Kidney glomerular epithelial cell (primary cell): ENCODE data around the gene AMZ1.
A peak's percentile ranks its signal among the peaks of the same experiment; 100 is the strongest.
"Not testable (repeated sequence)": the region's sequence is repeated elsewhere in the genome, so short reads cannot be mapped to it uniquely, and the experiment has no call there.

Source experiments
- DNase-seq: peaks from one replicate; lab custom pipeline; 2025; lab: John Stamatoyannopoulos, UW

The AMZ1 gene

DNA sequence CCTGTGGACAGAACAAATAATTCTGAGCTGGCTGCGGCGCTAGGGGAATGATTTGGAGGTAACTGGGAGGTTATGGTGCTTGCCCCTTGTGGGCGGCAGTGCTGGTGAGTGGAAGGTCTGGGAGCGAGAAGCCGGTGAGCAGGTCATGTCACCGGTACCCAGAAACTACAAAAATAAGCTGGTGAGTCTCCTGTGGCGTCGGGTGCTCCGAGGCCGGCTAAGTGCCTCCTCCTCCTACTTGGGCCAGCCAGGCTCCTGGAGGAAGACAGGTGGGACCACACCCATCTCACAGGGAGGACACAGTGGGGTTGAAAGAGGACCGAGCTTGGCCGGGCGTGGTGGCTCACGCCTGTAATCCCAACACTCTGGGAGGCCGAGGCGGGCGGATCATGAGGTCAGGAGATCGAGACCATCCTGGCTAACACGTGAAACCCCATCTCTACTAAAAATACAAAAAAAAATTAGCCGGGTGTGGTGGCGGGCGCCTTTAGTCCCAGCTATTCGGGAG lies 4.0 kb downstream of the AMZ1 start:
- not testable (repeated sequence) for DNase-seq

- no peak for DNase-seq
Observed at GRCh38 chr7:2692543-2692942, 4.5 kb downstream of the AMZ1 start.

DNA sequence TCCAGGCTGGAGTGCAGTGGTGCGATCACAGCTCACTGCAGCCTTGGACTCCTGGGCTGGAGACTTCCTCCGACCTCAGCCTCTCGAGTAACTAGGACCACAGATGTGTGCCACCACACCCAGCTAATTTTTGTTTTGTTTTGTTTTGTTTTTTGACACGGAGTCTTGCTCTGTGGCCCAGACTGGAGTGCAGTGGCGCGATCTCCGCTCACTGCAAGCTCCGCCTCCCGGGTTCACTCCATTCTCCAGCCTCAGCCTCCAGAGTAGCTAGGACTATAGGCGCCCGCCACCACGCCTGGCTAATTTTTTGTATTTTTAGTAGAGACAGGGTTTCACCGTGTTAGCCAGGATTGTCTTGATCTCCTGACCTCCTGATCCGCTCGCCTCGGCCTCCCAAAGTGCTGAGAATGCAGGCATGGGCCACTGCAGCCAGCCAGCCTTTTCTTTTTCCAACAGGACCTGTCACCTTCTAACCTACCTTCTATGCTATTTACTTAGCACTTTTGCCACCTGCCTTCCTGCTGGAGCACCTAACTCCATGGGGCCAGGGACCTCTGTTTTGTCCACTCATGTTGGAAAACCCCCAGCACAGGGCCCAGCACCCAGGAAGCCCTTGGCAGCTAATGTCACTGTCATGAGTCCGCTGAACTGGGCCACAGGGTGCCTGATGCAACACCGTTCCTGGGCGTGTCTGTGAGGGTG lies 5.6 kb downstream of the AMZ1 start:
- DNase-seq: not testable (repeated sequence)

DNA sequence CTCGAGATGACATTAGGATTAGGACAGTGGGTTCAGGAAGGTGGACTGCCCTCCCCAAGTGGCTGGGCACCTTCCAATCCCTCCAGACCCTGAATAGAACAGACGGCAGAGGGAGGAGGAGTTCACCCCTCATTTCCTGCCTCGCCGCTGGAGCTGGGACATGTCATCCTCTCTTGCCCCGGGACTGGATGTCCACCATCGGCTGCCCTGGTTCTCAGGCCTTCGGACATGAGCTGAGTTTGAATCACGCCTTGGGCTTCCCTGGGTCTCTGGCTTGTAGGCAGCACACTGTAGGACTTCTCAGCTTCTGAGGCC lies 6.1 kb downstream of the AMZ1 start:
- not testable (repeated sequence) for DNase-seq

DNA sequence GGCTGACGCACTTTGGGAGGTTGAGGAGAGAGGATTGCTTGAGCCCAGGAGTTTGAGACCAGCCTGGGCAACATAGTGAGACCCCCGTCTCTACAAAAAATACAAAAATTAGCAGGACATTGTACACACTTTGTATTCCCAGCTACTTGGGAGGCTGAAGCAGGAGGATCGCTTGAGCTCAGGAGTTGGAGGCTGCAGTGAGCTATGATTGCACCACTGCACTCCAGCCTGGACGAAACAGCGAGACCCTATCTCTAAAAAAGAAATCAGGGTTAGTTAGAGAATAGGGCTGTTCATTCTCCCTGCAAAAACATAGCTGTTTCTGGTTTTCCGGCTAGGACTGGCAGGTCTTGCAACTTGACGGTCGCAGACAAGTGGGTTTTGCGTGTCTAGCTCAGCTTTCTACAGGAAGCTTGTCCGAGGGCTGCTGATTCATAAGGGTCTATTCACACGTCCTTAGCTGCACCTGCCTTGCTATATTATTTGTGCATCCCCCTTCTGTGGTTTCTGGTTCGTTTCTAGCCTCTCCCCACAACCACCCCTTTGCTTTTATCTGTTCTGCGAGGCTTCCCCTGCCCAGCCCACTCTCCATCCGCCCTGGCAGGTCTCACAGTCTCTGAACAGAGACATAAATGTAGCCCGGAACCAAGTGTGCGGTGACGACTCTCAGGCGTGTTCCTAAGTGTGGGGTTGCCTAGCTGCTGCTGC lies 10.7 kb downstream of the AMZ1 start:
- DNase-seq: no peak

DNA sequence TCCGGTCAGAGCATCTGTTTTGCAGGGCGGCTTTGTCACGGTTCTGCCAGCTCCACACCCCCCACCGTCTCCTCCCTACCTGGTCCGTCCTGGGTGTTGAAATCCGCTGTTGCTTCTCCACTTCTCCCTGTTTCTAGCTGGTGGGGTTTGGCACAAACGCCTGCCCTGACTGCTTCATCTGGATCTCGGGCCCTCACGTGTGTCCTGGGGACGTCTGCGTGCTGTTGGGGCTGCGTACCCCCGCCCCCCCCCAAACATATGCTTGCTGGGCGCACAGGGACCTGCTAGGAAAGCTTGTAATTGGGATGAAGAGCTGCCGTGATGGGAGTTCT lies 11.3 kb downstream of the AMZ1 start:
- DNase-seq: no peak

DNA sequence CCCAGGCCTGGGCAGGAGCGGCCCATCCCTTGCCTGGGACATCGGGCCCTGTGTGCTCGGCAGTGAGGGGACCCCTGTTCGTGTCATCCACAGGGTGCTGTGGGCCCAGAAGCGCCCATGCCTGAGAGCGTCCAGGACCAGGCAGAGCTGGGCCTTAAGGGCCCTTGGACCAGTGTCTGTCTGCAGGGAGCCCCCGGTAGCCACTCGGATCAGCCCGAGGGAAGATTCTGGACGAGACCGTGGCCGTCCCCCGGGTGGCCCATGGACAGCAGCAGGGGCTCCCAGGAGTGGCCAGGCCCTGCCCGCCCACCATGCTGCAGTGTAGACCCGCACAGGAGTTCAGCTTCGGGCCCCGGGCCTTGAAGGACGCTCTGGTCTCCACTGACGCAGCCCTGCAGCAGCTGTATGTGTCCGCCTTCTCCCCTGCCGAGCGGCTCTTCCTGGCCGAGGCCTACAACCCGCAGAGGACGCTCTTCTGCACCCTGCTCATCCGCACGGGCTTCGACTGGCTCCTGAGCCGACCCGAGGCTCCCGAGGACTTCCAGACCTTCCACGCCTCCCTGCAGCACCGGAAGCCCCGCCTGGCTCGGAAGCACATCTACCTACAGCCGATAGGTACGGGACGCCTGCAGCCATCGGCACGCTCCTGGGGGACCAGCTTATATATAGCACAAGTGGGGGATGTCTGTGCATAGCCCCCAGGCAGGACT lies 12.3 kb downstream of the AMZ1 start:
- no peak for DNase-seq

GRCh38 chr7:2701424-2701823 lies 13.4 kb downstream of the AMZ1 start:
- DNase-seq: no peak

GRCh38 chr7:2701832-2702593 lies 14.0 kb downstream of the AMZ1 start:
- no peak for DNase-seq

DNA sequence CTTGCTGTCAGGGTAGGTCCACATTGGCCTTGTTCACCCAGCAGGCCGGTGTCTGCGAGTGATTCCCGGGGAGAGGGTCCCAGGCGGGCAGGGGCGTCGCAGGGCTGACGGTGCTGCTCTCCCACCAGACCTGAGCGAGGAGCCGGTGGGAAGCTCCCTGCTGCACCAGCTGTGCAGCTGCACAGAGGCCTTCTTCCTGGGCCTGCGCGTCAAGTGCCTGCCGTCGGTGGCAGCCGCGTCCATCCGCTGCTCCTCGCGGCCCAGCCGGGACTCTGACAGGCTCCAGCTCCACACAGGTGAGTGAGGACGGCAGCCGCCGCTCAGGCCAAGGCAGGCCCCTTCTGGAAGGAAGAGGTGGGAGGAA lies 14.6 kb downstream of the AMZ1 start:
- DNase-seq: no peak

- no peak for DNase-seq
Observed at GRCh38 chr7:2705371-2706096, 17.5 kb downstream of the AMZ1 start.

- no peak for DNase-seq
Observed at GRCh38 chr7:2706685-2707126, 18.7 kb downstream of the AMZ1 start.

DNA sequence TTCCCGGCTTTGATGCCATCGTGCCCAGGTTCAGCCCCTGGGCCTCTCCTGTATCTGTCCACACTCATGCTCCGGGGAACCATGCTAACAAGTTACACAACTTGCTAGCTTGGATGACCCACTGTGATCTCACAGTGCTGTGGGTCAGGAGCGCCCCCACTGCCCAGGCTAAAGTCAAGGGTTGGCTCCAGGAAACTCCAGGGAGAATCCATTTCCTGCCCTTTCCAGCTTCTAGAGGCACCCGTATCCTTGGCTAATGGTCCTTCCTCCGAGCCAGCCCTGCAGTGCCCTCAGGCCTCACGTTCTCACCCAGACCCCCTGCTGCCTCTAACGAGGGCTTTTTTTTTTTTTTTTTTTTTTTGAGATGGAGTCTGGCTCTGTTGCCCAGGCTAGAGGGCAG lies 19.5 kb downstream of the AMZ1 start:
- DNase-seq: no peak

DNA sequence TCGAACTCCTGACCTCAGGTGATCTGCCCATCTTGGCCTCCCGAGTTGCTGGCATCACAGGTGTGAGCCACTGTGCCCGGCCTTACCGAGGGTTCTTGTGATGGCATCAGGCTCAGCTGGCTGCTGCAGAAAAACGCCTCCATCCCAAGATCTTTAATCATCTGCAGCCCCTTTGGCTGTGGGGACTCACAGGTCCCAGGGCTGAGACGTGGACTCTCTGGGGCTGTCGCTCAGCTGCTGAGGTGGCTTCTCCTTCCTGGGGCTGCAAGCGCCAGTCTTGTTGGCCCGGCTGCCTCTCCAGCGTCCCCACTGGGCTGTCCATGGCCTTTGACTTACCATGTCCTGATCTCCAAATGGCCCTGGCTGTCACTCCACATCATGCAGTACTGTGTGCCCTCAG lies 20.0 kb downstream of the AMZ1 start:
- DNase-seq: no peak

GRCh38 chr7:2708547-2709310 lies 20.7 kb downstream of the AMZ1 start:
- DNase-seq: no peak

DNA sequence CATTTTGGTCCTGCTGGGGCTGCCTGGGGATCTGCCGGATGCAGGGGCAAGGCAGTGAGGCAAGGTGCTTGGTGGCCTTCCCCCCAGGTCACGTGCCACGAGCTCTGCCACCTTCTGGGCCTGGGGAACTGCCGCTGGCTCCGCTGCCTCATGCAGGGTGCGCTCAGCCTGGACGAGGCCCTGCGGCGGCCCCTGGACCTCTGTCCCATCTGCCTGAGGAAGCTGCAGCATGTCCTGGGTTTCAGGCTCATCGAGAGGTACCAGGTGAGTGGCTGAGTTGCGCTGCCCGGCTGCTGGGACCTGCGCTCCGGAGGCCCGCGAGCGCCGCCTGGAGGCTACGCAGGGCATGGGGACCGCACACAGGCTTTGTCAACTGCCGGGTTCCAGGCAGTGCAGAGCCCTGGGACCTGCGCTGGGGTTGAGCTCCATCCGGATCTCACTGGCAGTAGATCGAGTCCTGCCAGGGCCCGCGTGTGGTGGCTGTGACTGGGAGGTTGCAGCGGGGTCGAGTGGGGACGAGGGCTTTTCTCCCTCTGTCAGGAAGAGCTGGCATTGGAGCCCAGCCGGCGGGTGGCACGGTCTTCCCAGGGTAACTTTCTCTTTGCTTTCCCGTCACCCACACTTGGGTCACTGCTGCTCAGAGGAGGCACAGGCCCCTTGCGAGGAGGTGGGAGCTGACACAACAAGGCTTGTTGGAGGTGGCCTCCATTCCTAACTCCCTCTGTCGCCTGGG lies 21.7 kb downstream of the AMZ1 start:
- peak; percentile 25 for DNase-seq

DNA sequence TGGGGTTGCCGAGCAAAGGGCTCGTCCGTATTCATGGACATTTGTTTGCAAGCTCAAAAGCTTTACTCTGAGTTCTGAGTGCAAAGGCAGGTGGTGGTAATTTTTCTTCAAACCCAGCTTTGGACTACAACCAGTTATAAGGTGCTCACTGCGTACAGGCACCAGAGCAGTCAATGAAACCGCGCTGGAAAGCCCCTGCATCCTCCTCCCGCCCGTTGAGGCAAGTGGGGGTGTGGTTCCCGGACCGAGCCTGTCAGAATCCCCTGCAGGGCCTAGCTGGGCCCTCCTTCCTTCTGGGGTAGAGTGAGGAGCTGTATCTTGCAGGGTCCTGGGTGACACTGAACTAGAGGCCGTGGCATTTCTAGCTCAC lies 22.3 kb downstream of the AMZ1 start:
- DNase-seq: no peak

- no peak for DNase-seq
Observed at GRCh38 chr7:2710901-2711551, 23.0 kb downstream of the AMZ1 start.

DNA sequence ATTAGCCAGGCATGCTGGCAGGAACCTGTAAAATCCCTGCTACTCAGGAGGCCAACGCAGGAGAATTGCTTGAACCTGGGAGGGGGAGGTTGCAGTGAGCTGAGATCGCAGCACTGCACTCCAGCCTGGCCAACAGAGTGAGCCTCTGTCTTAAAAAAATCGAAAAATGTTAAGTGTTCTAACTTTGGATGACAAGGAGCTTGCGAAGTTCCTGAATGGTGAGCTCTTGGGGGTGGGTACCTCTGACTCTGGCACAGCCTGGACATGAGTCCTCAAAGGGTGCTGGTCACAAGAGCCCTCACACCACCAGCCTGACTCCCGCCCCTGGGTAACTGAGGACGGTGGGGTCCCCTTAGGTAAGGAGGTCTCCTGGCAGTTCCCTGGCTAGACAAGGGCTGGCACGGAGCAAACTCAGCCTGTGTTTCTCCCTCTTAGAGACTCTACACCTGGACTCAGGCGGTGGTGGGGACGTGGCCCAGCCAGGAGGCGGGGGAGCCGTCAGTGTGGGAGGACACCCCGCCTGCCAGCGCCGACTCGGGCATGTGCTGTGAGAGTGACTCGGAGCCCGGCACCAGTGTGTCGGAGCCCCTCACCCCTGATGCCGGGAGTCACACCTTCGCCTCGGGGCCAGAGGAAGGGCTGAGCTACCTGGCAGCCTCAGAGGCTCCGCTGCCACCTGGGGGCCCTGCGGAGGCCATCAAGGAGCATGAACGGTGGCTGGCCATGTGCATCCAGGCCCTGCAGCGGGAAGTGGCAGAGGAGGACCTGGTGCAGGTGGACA lies 24.1 kb downstream of the AMZ1 start:
- DNase-seq: no peak
